ENCODE data around the gene SLC41A2. TPM values are rescaled to one million over a fixed set of nuclear protein-coding genes. Genes with fewer than 3 reads are reported as not detected.

The SLC41A2 gene
- total and polyA plus RNA-seq, 4 donors: 7.7 to 235 (median 25.2) TPM

DNA sequence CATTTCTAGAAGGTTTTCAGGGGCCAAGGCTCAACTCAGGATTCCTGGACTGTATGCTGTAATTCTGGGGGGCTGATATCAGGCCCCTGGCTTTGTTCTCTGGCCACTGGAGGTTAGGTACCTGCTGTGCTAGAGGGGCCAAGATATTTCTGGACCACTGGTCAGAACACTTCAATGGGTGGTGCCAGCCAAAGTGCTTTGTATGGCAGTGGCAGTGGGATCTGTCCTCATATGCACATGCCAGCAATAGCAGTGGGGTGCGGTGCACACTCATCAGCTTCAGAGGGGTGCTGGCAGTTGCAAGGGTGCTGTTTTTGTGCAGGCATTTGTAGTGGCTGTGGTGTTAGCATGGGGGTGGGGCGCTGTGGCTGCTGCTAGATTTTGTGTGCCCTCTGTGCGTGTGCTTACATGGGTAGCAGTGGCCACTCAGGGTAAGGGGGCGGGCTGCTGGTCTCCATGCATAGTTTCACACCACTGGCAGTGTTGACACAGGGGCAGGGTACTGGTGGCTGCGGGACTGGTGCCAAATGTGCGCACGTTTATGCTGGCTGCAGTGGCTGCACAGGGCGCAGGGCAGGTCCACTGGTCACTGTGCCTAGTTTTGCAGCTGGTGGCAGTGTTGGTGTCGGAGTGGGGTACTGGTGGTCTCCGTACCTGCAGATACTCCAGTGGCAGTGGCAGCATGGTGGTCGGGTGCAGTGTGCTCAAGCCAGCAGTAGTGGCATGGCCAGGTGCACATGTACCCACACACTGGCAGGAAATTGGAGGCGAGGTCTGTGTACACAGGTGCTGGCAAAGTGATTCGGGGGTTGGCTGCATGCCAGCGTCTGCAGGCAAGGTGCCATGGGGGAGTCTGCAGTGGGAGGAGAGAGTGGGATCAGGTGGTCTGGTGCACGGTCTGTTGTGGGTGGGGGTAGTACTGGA, 40.6 kb upstream of the SLC41A2 start:
- TF ChIP-seq SP1 (IDR thresholded peaks at IDR 0.05): no peak
- no peaks in the 10 kb centered on the region for H3K9me3 ChIP-seq (ENCODE audit: control insufficient read depth in 4 of 4, low read length in 3 of 4)
- no peak overlapping the region for H3K27ac ChIP-seq (ENCODE audit: low read depth in 1 of 2, low read length in 2 of 2)
- peaks cover 0 to 2% (median 0%) of the 10 kb centered on the region in 4 donors for H3K4me1 ChIP-seq (ENCODE audit: control insufficient read depth in 4 of 4, insufficient read depth in 4 of 4, low read length in 3 of 4)
- no peak overlapping the region for H3K9ac ChIP-seq (ENCODE audit: low read depth in 1 of 2, low read length in 2 of 2)
- DNase-seq (ENCODE audit: low spot score): no peak
- peaks cover 8 to 50% (median 33%) of the 10 kb centered on the region in 4 donors for H3K36me3 ChIP-seq (ENCODE audit: control insufficient read depth in 4 of 4, insufficient read depth in 3 of 4, low read depth in 1 of 4, low read length in 3 of 4)
- 82% methylated on average over 15 of the region's 15 CpGs for WGBS
- H3K27me3 ChIP-seq (ENCODE audit: control insufficient read depth in 4 of 4, insufficient read depth in 4 of 4, low read length in 3 of 4): no peaks in the 10 kb centered on the region
- no peak overlapping the region for H3K4me3 ChIP-seq (ENCODE audit: low read depth in 1 of 3, low read length in 3 of 3)

DNA sequence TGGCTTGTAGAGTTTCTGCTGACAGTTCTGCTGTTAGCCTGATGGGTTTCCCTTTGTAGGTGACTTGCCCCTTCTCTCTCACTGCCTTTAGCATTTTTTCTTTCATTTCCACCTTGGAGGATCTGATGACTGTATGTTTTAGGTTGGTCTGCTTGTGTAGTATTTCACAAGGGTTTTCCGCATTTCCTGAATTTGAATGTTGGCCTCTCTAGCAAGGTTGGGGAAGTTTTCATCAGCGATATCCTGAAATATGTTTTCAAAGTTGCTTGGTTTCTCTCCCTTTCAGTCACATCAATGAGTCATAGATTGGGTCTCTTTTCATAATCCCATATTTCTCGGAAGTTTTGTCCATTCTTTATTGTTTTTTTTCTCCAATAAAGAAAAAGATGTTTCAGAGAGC, 39.5 kb upstream of the SLC41A2 start:
- H3K27me3 ChIP-seq (ENCODE audit: control insufficient read depth in 4 of 4, insufficient read depth in 4 of 4, low read length in 3 of 4): no peaks in the 10 kb centered on the region
- no peak overlapping the region for H3K9ac ChIP-seq (ENCODE audit: low read depth in 1 of 2, low read length in 2 of 2)
- DNase-seq (ENCODE audit: low spot score): no peak
- H3K27ac ChIP-seq (ENCODE audit: low read depth in 1 of 2, low read length in 2 of 2): no peak overlapping the region
- peaks cover 0 to 2% (median 0%) of the 10 kb centered on the region in 4 donors for H3K4me1 ChIP-seq (ENCODE audit: control insufficient read depth in 4 of 4, insufficient read depth in 4 of 4, low read length in 3 of 4)
- peaks cover 7 to 50% (median 31%) of the 10 kb centered on the region in 4 donors for H3K36me3 ChIP-seq (ENCODE audit: control insufficient read depth in 4 of 4, insufficient read depth in 3 of 4, low read depth in 1 of 4, low read length in 3 of 4)
- no peak overlapping the region for H3K4me3 ChIP-seq (ENCODE audit: low read depth in 1 of 3, low read length in 3 of 3)
- TF ChIP-seq GABPA (IDR thresholded peaks at IDR 0.05 in 1 of 2, conservative IDR thresholded peaks at IDR 0.05 in 1 of 2) (no peak), EGR1 (IDR thresholded peaks at IDR 0.05; ENCODE audit: low read depth in 2 of 2) (no peak), RAD21 (IDR thresholded peaks at IDR 0.05) (no peak), JUND (IDR thresholded peaks at IDR 0.05) (no peak), TAF1 (conservative IDR thresholded peaks at IDR 0.05) (no peak), RXRA (IDR thresholded peaks at IDR 0.05) (no peak), YY1 (IDR thresholded peaks at IDR 0.05) (no peak), FOXA1 (IDR thresholded peaks at IDR 0.05) (no peak), HNF4G (IDR thresholded peaks at IDR 0.05) (no peak), SP1 (IDR thresholded peaks at IDR 0.05) (no peak)
- TF ChIP-seq, protein P1, sequence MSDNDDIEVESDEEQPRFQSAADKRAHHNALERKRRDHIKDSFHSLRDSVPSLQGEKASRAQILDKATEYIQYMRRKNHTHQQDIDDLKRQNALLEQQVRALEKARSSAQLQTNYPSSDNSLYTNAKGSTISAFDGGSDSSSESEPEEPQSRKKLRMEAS (IDR thresholded peaks at IDR 0.05): no peak
- TF ChIP-seq, protein P2, sequence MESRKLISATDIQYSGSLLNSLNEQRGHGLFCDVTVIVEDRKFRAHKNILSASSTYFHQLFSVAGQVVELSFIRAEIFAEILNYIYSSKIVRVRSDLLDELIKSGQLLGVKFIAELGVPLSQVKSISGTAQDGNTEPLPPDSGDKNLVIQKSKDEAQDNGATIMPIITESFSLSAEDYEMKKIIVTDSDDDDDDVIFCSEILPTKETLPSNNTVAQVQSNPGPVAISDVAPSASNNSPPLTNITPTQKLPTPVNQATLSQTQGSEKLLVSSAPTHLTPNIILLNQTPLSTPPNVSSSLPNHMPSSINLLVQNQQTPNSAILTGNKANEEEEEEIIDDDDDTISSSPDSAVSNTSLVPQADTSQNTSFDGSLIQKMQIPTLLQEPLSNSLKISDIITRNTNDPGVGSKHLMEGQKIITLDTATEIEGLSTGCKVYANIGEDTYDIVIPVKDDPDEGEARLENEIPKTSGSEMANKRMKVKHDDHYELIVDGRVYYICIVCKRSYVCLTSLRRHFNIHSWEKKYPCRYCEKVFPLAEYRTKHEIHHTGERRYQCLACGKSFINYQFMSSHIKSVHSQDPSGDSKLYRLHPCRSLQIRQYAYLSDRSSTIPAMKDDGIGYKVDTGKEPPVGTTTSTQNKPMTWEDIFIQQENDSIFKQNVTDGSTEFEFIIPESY (IDR thresholded peaks at IDR 0.05): no peak
- TF ChIP-seq, protein P3, sequence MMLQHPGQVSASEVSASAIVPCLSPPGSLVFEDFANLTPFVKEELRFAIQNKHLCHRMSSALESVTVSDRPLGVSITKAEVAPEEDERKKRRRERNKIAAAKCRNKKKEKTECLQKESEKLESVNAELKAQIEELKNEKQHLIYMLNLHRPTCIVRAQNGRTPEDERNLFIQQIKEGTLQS (IDR thresholded peaks at IDR 0.05): no peak
- TF ChIP-seq, protein P4, sequence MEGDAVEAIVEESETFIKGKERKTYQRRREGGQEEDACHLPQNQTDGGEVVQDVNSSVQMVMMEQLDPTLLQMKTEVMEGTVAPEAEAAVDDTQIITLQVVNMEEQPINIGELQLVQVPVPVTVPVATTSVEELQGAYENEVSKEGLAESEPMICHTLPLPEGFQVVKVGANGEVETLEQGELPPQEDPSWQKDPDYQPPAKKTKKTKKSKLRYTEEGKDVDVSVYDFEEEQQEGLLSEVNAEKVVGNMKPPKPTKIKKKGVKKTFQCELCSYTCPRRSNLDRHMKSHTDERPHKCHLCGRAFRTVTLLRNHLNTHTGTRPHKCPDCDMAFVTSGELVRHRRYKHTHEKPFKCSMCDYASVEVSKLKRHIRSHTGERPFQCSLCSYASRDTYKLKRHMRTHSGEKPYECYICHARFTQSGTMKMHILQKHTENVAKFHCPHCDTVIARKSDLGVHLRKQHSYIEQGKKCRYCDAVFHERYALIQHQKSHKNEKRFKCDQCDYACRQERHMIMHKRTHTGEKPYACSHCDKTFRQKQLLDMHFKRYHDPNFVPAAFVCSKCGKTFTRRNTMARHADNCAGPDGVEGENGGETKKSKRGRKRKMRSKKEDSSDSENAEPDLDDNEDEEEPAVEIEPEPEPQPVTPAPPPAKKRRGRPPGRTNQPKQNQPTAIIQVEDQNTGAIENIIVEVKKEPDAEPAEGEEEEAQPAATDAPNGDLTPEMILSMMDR (IDR thresholded peaks at IDR 0.05; ENCODE audit: low read depth, low read length, missing input control): no peak
- H3K9me3 ChIP-seq (ENCODE audit: control insufficient read depth in 4 of 4, low read length in 3 of 4): no peaks in the 10 kb centered on the region
- 90% methylated on average over 3 of the region's 3 CpGs for WGBS
